ENCODE measurements around the gene MT3. TPM values are rescaled to one million over a fixed set of nuclear protein-coding genes. Genes with fewer than 3 reads are reported as not detected.

Gene MT3
- polyA plus RNA-seq, 1 of the 3 experiments (the other 2 are of a cell fraction), result 0.43 TPM

DNA sequence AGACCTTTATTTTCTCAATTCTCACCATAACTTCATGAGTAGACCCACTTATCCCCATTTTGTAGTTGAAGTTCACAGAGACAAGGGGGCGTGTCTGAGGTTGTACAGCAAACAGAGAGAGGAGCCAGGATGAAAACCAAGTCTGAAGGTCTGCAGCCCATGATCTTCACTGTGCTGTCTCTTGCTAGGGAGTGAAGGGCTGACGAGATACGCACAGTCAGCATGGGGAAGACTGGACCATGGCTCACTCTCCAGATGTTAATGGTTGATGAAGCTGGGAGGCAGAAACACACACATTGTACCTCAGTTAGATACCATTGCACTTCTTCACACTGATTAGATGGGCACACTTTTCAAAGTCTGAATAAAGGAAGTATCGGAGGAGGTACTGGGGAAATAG, 30.2 kb upstream of the MT3 start:
- no peaks in the 10 kb centered on the region for H4K20me1 ChIP-seq (ENCODE audit: insufficient read depth)
- H3F3A ChIP-seq (replicated peaks; ENCODE audit: insufficient read depth), result peaks cover 3% of the 10 kb centered on the region
- H3K4me2 ChIP-seq, result no peak overlapping the region
- CTCF ChIA-PET, result interaction anchor here (0.9 kb wide), 1 partner anchor 143 kb away, joined by 3 read pairs; no protein-coding TSS in a partner anchor
- H3K9ac ChIP-seq, result no peak overlapping the region
- DNase-seq, result no peak
- no peaks in the 10 kb centered on the region for H3K9me2 ChIP-seq
- H3K4me3 ChIP-seq (ENCODE audit: low read depth in 2 of 2, low read length in 1 of 2), result no peak overlapping the region
- POLR2A ChIA-PET, result no interaction called here
- H3K27me3 ChIP-seq (ENCODE audit: insufficient read depth), result no peaks in the 10 kb centered on the region
- H3K9me3 ChIP-seq, result no peaks in the 10 kb centered on the region
- WGBS (ENCODE audit: low lambda C conversion rate), result 91% methylated on average over 4 of the region's 4 CpGs
- no peaks in the 10 kb centered on the region for H3K36me3 ChIP-seq (replicated peaks in 1 of 2; ENCODE audit: control insufficient read depth in 1 of 2, insufficient read depth in 2 of 2, low read length in 1 of 2)
- no peak overlapping the region for H2AFZ ChIP-seq (ENCODE audit: low read depth)
- H3K4me1 ChIP-seq (ENCODE audit: control insufficient read depth in 1 of 2, insufficient read depth in 2 of 2, low read depth in 1 of 2, low read length in 1 of 2), result peaks cover 5 to 6% of the 10 kb centered on the region in 2 experiments; a peak in 3 of 4 replicates
- no peaks in the 10 kb centered on the region for H3K79me2 ChIP-seq (ENCODE audit: insufficient read depth)
- TF ChIP-seq, protein P1, sequence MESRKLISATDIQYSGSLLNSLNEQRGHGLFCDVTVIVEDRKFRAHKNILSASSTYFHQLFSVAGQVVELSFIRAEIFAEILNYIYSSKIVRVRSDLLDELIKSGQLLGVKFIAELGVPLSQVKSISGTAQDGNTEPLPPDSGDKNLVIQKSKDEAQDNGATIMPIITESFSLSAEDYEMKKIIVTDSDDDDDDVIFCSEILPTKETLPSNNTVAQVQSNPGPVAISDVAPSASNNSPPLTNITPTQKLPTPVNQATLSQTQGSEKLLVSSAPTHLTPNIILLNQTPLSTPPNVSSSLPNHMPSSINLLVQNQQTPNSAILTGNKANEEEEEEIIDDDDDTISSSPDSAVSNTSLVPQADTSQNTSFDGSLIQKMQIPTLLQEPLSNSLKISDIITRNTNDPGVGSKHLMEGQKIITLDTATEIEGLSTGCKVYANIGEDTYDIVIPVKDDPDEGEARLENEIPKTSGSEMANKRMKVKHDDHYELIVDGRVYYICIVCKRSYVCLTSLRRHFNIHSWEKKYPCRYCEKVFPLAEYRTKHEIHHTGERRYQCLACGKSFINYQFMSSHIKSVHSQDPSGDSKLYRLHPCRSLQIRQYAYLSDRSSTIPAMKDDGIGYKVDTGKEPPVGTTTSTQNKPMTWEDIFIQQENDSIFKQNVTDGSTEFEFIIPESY (IDR thresholded peaks at IDR 0.05; ENCODE audit: borderline replicate concordance, low read depth), result no peak
- TF ChIP-seq CHD2 (IDR thresholded peaks at IDR 0.05; ENCODE audit: low read length, partially characterized antibody) (no peak), MXI1 (IDR thresholded peaks at IDR 0.05; ENCODE audit: low read depth, low read length) (no peak), EP300 (IDR thresholded peaks at IDR 0.05; ENCODE audit: borderline replicate concordance in 1 of 2, low read depth in 1 of 2, low read length in 1 of 2) (no peak), NFIC (IDR thresholded peaks at IDR 0.05; ENCODE audit: borderline replicate concordance) (no peak), GATA2 (CRISPR knock-in tag; IDR thresholded peaks at IDR 0.05) (no peak), SIN3A (IDR thresholded peaks at IDR 0.05; ENCODE audit: borderline replicate concordance, low read depth, low read length) (no peak), EZH2phosphoT487 (IDR thresholded peaks at IDR 0.05; ENCODE audit: borderline replicate concordance, low read depth) (no peak), SMC3 (IDR thresholded peaks at IDR 0.05; ENCODE audit: low read depth, low read length) (no peak), NRF1 (IDR thresholded peaks at IDR 0.05; ENCODE audit: low read depth, low read length) (no peak)
- TF ChIP-seq, protein P2, sequence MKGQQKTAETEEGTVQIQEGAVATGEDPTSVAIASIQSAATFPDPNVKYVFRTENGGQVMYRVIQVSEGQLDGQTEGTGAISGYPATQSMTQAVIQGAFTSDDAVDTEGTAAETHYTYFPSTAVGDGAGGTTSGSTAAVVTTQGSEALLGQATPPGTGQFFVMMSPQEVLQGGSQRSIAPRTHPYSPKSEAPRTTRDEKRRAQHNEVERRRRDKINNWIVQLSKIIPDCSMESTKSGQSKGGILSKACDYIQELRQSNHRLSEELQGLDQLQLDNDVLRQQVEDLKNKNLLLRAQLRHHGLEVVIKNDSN (IDR thresholded peaks at IDR 0.05; ENCODE audit: borderline replicate concordance, low read depth), result no peak
- H3K27ac ChIP-seq (ENCODE audit: low read depth in 2 of 2, low read length in 1 of 2), result no peak overlapping the region

DNA sequence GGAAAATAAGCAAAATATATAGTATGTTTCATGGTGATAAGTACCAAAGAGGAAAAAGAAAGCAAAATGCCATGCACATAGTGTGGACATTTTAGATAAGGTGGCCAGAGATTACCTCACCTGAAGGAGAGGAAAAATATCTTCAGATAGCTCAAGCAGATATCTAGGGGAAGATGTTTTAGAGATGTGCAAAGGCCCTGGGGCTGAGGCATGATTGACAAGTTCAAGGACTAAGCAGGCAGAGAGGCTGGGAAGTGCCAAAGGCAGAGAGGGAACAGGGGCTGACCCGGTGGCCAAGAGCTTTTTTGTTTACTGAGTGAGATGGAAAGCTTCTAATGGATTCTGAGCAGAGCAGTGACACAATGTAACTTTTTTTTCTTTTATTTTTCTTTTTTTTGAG, 28.9 kb upstream of the MT3 start:
- POLR2A ChIA-PET, result no interaction called here
- Histone ChIP-seq H3K27me3 (ENCODE audit: insufficient read depth) (no peaks in the 10 kb centered on the region), H3K79me2 (ENCODE audit: insufficient read depth) (no peaks in the 10 kb centered on the region), H3K27ac (ENCODE audit: low read depth in 2 of 2, low read length in 1 of 2) (no peak overlapping the region), H3K9me3 (no peaks in the 10 kb centered on the region), H2AFZ (ENCODE audit: low read depth) (no peak overlapping the region), H3K4me2 (no peak overlapping the region), H3K4me1 (ENCODE audit: control insufficient read depth in 1 of 2, insufficient read depth in 2 of 2, low read depth in 1 of 2, low read length in 1 of 2) (peaks cover 5 to 6% of the 10 kb centered on the region in 2 experiments; a peak in 3 of 4 replicates), H3F3A (replicated peaks; ENCODE audit: insufficient read depth) (peaks cover 3% of the 10 kb centered on the region), H3K4me3 (ENCODE audit: low read depth in 2 of 2, low read length in 1 of 2) (no peak overlapping the region), H3K36me3 (replicated peaks in 1 of 2; ENCODE audit: control insufficient read depth in 1 of 2, insufficient read depth in 2 of 2, low read length in 1 of 2) (no peaks in the 10 kb centered on the region), H3K9me2 (no peaks in the 10 kb centered on the region), H3K9ac (no peak overlapping the region), H4K20me1 (ENCODE audit: insufficient read depth) (no peaks in the 10 kb centered on the region)
- CTCF ChIA-PET, result interaction anchor here (0.8 to 1.5 kb wide), 4 partner anchors 16 to 53 kb away, joined by 3 to 4 read pairs (median 3); no protein-coding TSS in a partner anchor
- WGBS (ENCODE audit: low lambda C conversion rate), result 36% methylated on average over 1 of the region's 1 CpG
- no peak for DNase-seq
- TF ChIP-seq TCF12 (IDR thresholded peaks at IDR 0.05) (no peak), RXRA (IDR thresholded peaks at IDR 0.05; ENCODE audit: borderline replicate concordance, low read depth) (no peak), RFX5 (IDR thresholded peaks at IDR 0.05; ENCODE audit: low read length) (no peak), RCOR1 (IDR thresholded peaks at IDR 0.05; ENCODE audit: low read length) (no peak), SIN3A (IDR thresholded peaks at IDR 0.05; ENCODE audit: borderline replicate concordance, low read depth, low read length) (no peak), SMC3 (IDR thresholded peaks at IDR 0.05; ENCODE audit: low read depth, low read length) (no peak)
- TF ChIP-seq, protein P3, sequence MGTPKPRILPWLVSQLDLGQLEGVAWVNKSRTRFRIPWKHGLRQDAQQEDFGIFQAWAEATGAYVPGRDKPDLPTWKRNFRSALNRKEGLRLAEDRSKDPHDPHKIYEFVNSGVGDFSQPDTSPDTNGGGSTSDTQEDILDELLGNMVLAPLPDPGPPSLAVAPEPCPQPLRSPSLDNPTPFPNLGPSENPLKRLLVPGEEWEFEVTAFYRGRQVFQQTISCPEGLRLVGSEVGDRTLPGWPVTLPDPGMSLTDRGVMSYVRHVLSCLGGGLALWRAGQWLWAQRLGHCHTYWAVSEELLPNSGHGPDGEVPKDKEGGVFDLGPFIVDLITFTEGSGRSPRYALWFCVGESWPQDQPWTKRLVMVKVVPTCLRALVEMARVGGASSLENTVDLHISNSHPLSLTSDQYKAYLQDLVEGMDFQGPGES (IDR thresholded peaks at IDR 0.05; ENCODE audit: low read depth, low read length), result no peak
- TF ChIP-seq, protein P2 (IDR thresholded peaks at IDR 0.05; ENCODE audit: borderline replicate concordance, low read depth), result no peak

Measured in SK-N-SH (cell line).